ENCODE results near the gene RAB31. TPM values are rescaled to one million over a fixed set of nuclear protein-coding genes. Genes with fewer than 3 reads are reported as not detected.

The RAB31 gene
- total RNA-seq, 2 donors from 2014 or later: 0.42 to 0.82 TPM

GRCh38 chr18:9834551-9834950 is 126.5 kb downstream of the RAB31 start:
- Mint-ChIP-seq H3K27ac (no peak overlapping the region), H3K27me3 (ENCODE audit: low read depth) (peaks cover 15% of the 10 kb centered on the region), H3K4me1 (ENCODE audit: low read depth) (no peaks in the 10 kb centered on the region), H3K4me3 (no peak overlapping the region), H3K9me3 (no peaks in the 10 kb centered on the region), H3K36me3 (ENCODE audit: insufficient read depth in 2 of 2) (no peaks in the 10 kb centered on the region)
- no peak for DNase-seq
- no peak for ATAC-seq (replicated peaks in 1 of 2)

- H3K36me3 Mint-ChIP-seq (ENCODE audit: insufficient read depth in 2 of 2): no peaks in the 10 kb centered on the region
- DNase-seq: no peak
- peaks cover 15% of the 10 kb centered on the region for H3K27me3 Mint-ChIP-seq (ENCODE audit: low read depth)
- no peaks in the 10 kb centered on the region for H3K4me1 Mint-ChIP-seq (ENCODE audit: low read depth)
- no peak overlapping the region for H3K4me3 Mint-ChIP-seq
- H3K9me3 Mint-ChIP-seq: no peaks in the 10 kb centered on the region
- no peak overlapping the region for H3K27ac Mint-ChIP-seq
- no peak for ATAC-seq (replicated peaks in 1 of 2)
Observed at GRCh38 chr18:9835113-9835755, 127.1 kb downstream of the RAB31 start.

- Mint-ChIP-seq H3K27me3 (ENCODE audit: low read depth) (peaks cover 15% of the 10 kb centered on the region), H3K4me3 (no peak overlapping the region), H3K4me1 (ENCODE audit: low read depth) (no peaks in the 10 kb centered on the region), H3K9me3 (no peaks in the 10 kb centered on the region), H3K27ac (no peak overlapping the region), H3K36me3 (ENCODE audit: insufficient read depth in 2 of 2) (no peaks in the 10 kb centered on the region)
- no peak for ATAC-seq (replicated peaks in 1 of 2)
- DNase-seq: no peak
Observed at GRCh38 chr18:9835825-9836224, 127.7 kb downstream of the RAB31 start.

- Mint-ChIP-seq H3K9me3 (no peaks in the 10 kb centered on the region), H3K27me3 (ENCODE audit: low read depth) (peaks cover 15% of the 10 kb centered on the region), H3K27ac (no peak overlapping the region), H3K4me1 (ENCODE audit: low read depth) (no peaks in the 10 kb centered on the region), H3K4me3 (no peak overlapping the region), H3K36me3 (ENCODE audit: insufficient read depth in 2 of 2) (no peaks in the 10 kb centered on the region)
- no peak for DNase-seq
- no peak for ATAC-seq (replicated peaks in 1 of 2)
Observed at GRCh38 chr18:9838144-9838877, 130.2 kb downstream of the RAB31 start.

GRCh38 chr18:9839211-9839610 is 131.1 kb downstream of the RAB31 start:
- no peak for DNase-seq
- no peaks in the 10 kb centered on the region for H3K4me1 Mint-ChIP-seq (ENCODE audit: low read depth)
- H3K4me3 Mint-ChIP-seq: no peak overlapping the region
- no peak for ATAC-seq (replicated peaks in 1 of 2)
- H3K36me3 Mint-ChIP-seq (ENCODE audit: insufficient read depth in 2 of 2): no peaks in the 10 kb centered on the region
- H3K27ac Mint-ChIP-seq: no peak overlapping the region
- peaks cover 15% of the 10 kb centered on the region for H3K27me3 Mint-ChIP-seq (ENCODE audit: low read depth)
- no peaks in the 10 kb centered on the region for H3K9me3 Mint-ChIP-seq

- ATAC-seq (replicated peaks in 1 of 2): no peak
- H3K36me3 Mint-ChIP-seq (ENCODE audit: insufficient read depth in 2 of 2): no peaks in the 10 kb centered on the region
- DNase-seq: no peak
- no peaks in the 10 kb centered on the region for H3K9me3 Mint-ChIP-seq
- no peak overlapping the region for H3K27ac Mint-ChIP-seq
- no peaks in the 10 kb centered on the region for H3K4me1 Mint-ChIP-seq (ENCODE audit: low read depth)
- H3K4me3 Mint-ChIP-seq: no peak overlapping the region
- H3K27me3 Mint-ChIP-seq (ENCODE audit: low read depth): peaks cover 15% of the 10 kb centered on the region
Observed at GRCh38 chr18:9839853-9840252, 131.8 kb downstream of the RAB31 start.

GRCh38 chr18:9841752-9842151 is 133.7 kb downstream of the RAB31 start:
- DNase-seq (no peak), ATAC-seq (replicated peaks in 1 of 2) (no peak)
- Mint-ChIP-seq H3K4me3 (no peak overlapping the region), H3K27ac (no peak overlapping the region), H3K9me3 (no peaks in the 10 kb centered on the region), H3K4me1 (ENCODE audit: low read depth) (no peaks in the 10 kb centered on the region), H3K36me3 (ENCODE audit: insufficient read depth in 2 of 2) (no peaks in the 10 kb centered on the region), H3K27me3 (ENCODE audit: low read depth) (peaks cover 11% of the 10 kb centered on the region)

- ATAC-seq (replicated peaks in 1 of 2) (no peak), DNase-seq (no peak)
- Mint-ChIP-seq H3K27ac (no peak overlapping the region), H3K27me3 (ENCODE audit: low read depth) (peaks cover 16% of the 10 kb centered on the region), H3K9me3 (no peaks in the 10 kb centered on the region), H3K4me3 (no peak overlapping the region), H3K4me1 (ENCODE audit: low read depth) (no peaks in the 10 kb centered on the region), H3K36me3 (ENCODE audit: insufficient read depth in 2 of 2) (no peaks in the 10 kb centered on the region)
Observed at GRCh38 chr18:9842448-9842847, 134.3 kb downstream of the RAB31 start.

GRCh38 chr18:9845256-9845655 is 137.2 kb downstream of the RAB31 start:
- Mint-ChIP-seq H3K27me3 (ENCODE audit: low read depth) (peaks cover 34% of the 10 kb centered on the region), H3K9me3 (no peaks in the 10 kb centered on the region)

GRCh38 chr18:9846162-9846925 is 138.2 kb downstream of the RAB31 start:
- H3K9me3 Mint-ChIP-seq: no peaks in the 10 kb centered on the region
- ATAC-seq (replicated peaks in 1 of 2): no peak
- H3K4me3 Mint-ChIP-seq: no peak overlapping the region
- no peaks in the 10 kb centered on the region for H3K36me3 Mint-ChIP-seq (ENCODE audit: insufficient read depth in 2 of 2)
- peaks cover 34% of the 10 kb centered on the region for H3K27me3 Mint-ChIP-seq (ENCODE audit: low read depth)
- H3K27ac Mint-ChIP-seq: no peak overlapping the region
- no peak for DNase-seq
- no peaks in the 10 kb centered on the region for H3K4me1 Mint-ChIP-seq (ENCODE audit: low read depth)

More at GRCh38 chr18:9845256-9845655, 137.2 kb downstream of the RAB31 start:
- Mint-ChIP-seq H3K36me3 (ENCODE audit: insufficient read depth in 2 of 2) (no peaks in the 10 kb centered on the region), H3K4me1 (ENCODE audit: low read depth) (no peaks in the 10 kb centered on the region), H3K4me3 (no peak overlapping the region), H3K27ac (no peak overlapping the region)
- ATAC-seq (replicated peaks in 1 of 2): no peak
- DNase-seq: no peak

- Mint-ChIP-seq H3K27me3 (ENCODE audit: low read depth) (peaks cover 34% of the 10 kb centered on the region), H3K36me3 (ENCODE audit: insufficient read depth in 2 of 2) (no peaks in the 10 kb centered on the region), H3K4me1 (ENCODE audit: low read depth) (no peaks in the 10 kb centered on the region), H3K4me3 (no peak overlapping the region), H3K9me3 (no peaks in the 10 kb centered on the region), H3K27ac (no peak overlapping the region)
- DNase-seq (no peak), ATAC-seq (replicated peaks in 1 of 2) (no peak)
Observed at GRCh38 chr18:9848170-9848879, 140.2 kb downstream of the RAB31 start.

GRCh38 chr18:9849407-9850283 is 141.5 kb downstream of the RAB31 start:
- DNase-seq (no peak), ATAC-seq (replicated peaks in 1 of 2) (no peak)
- no peaks in the 10 kb centered on the region for H3K36me3 Mint-ChIP-seq (ENCODE audit: insufficient read depth in 2 of 2)
- H3K27me3 Mint-ChIP-seq (ENCODE audit: low read depth): peaks cover 34% of the 10 kb centered on the region
- no peak overlapping the region for H3K27ac Mint-ChIP-seq
- H3K9me3 Mint-ChIP-seq: no peaks in the 10 kb centered on the region
- no peaks in the 10 kb centered on the region for H3K4me1 Mint-ChIP-seq (ENCODE audit: low read depth)
- no peak overlapping the region for H3K4me3 Mint-ChIP-seq
